OCI-LY1 (cell line): ENCODE data around the gene ZNF319.

Experiments
- H2AFZ ChIP-seq: fragments of 200-600 bp; sonication (generic), shearing (Covaris generic); 2 replicates; pipeline ENCODE4 v1.6.0; 2014; ENCODE audit warnings: antibody characterized with exemption, mild to moderate bottlenecking, low read length
- H3F3A ChIP-seq: fragments of 200-600 bp; sonication (generic), shearing (Covaris generic); 2 replicates; pipeline ENCODE4 v1.6.0; 2014; ENCODE audit warnings: mild to moderate bottlenecking, antibody characterized with exemption, low read length, moderate library complexity; ENCODE audit not compliant: insufficient read depth
- H3K27ac ChIP-seq: fragments of 200-600 bp; sonication (generic); 2 replicates; pipeline ENCODE4 v1.5.1; 2014; ENCODE audit warnings: low read length, mixed run types, mild to moderate bottlenecking, low read depth; ENCODE audit not compliant: poor library complexity, severe bottlenecking
- H3K27me3 ChIP-seq: fragments of 200-600 bp; sonication (generic); 2 replicates; pipeline ENCODE4 v1.6.0; 2014; ENCODE audit warnings: antibody characterized with exemption, mild to moderate bottlenecking, low read length, moderate library complexity; ENCODE audit not compliant: insufficient read depth
- H3K36me3 ChIP-seq: fragments of 200-600 bp; sonication (generic); 2 replicates; pipeline ENCODE4 v1.6.1; 2014; ENCODE audit warnings: mild to moderate bottlenecking, antibody characterized with exemption, low read length, moderate library complexity, mixed read lengths; ENCODE audit not compliant: insufficient read depth
- H3K4me1 ChIP-seq: fragments of 200-600 bp; sonication (generic); 2 replicates; pipeline ENCODE4 v1.5.1; 2014; ENCODE audit warnings: mild to moderate bottlenecking, low read length, moderate library complexity; ENCODE audit not compliant: insufficient read depth, severe bottlenecking
- H3K4me2 ChIP-seq: fragments of 200-600 bp; sonication (generic), shearing (Covaris generic); 2 replicates; pipeline ENCODE4 v1.6.1; 2014; ENCODE audit warnings: low read length
- H3K4me3 ChIP-seq: fragments of 200-600 bp; sonication (generic); 2 replicates; pipeline ENCODE4 v1.5.1; 2014; ENCODE audit warnings: low read length, low read depth, mild to moderate bottlenecking, mixed read lengths; ENCODE audit not compliant: poor library complexity, severe bottlenecking
- H3K79me2 ChIP-seq: fragments of 200-600 bp; shearing (Covaris generic); 2 replicates; pipeline ENCODE4 v1.6.1; 2016; ENCODE audit warnings: mixed run types, low read length, mixed read lengths; ENCODE audit not compliant: insufficient read depth
- H3K9ac ChIP-seq: fragments of 200-600 bp; sonication (generic), shearing (Covaris generic); 2 replicates; pipeline ENCODE4 v1.6.1; 2014; ENCODE audit warnings: mild to moderate bottlenecking, low read length, mixed read lengths
- H3K9me2 ChIP-seq: fragments of 200-600 bp; sonication (generic), shearing (Covaris generic); 2 replicates; pipeline ENCODE4 v1.6.1; 2014; ENCODE audit warnings: low read depth, mild to moderate bottlenecking, low read length, mixed read lengths
- H3K9me3 ChIP-seq: fragments of 200-600 bp; shearing (Covaris generic); 2 replicates; pipeline ENCODE4 v1.6.1; 2014; ENCODE audit warnings: low read length, mixed read lengths
- H4K20me1 ChIP-seq: fragments of 200-600 bp; sonication (generic), shearing (Covaris generic); 2 replicates; pipeline ENCODE4 v1.6.0; 2016; ENCODE audit warnings: mild to moderate bottlenecking, low read length; ENCODE audit not compliant: insufficient read depth
- CTCF ChIP-seq: fragments of 200-600 bp; sonication (generic), shearing (Covaris generic); IDR thresholded peaks from 2 replicates; pipeline ENCODE4 v1.5.1; 2017; ENCODE audit warnings: mild to moderate bottlenecking, antibody characterized with exemption, low read length, moderate library complexity, mixed read lengths
- EZH2 ChIP-seq: fragments of 200-600 bp; sonication (generic), shearing (Covaris generic); IDR thresholded peaks from 2 replicates; pipeline ENCODE4 v1.8.0; 2017; ENCODE audit warnings: borderline replicate concordance, mixed run types, mild to moderate bottlenecking, antibody characterized with exemption, low read length, moderate library complexity, mixed read lengths

Gene ZNF319

DNA sequence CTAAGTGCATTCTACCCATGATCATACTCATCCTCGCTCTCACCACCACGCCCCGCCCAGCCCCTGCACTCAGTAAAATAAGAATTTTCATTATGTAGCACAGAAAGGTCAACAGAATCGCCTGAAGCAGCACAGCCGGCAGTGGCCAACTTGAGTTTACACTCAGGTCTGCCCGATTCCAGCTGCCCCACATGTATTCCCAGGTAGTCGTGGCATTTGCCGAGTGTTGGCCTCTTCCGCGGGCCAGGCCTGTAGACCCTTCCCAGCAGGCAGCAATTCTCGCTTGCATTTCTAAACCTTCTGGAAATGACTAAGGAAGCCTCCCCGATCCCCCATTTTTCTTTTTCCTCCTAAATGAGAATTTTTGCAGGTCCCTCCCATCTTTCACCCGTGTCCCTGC lies 30.2 kb downstream of the ZNF319 start:
- H2AFZ ChIP-seq = no peak overlapping the region
- no peaks in the 10 kb centered on the region for H3K4me1 ChIP-seq
- no peaks in the 10 kb centered on the region for H3K27me3 ChIP-seq
- H3F3A ChIP-seq = no peaks in the 10 kb centered on the region
- no peaks in the 10 kb centered on the region for H4K20me1 ChIP-seq
- H3K36me3 ChIP-seq = no peaks in the 10 kb centered on the region
- TF ChIP-seq CTCF (no peak), EZH2 (no peak)
- no peaks in the 10 kb centered on the region for H3K9me2 ChIP-seq
- H3K4me2 ChIP-seq = no peak overlapping the region
- no peaks in the 10 kb centered on the region for H3K9me3 ChIP-seq
- H3K9ac ChIP-seq = no peak overlapping the region
- no peak overlapping the region for H3K4me3 ChIP-seq
- H3K27ac ChIP-seq = no peak overlapping the region
- H3K79me2 ChIP-seq = no peaks in the 10 kb centered on the region

GRCh38 chr16:57969451-57970123 lies 30.9 kb downstream of the ZNF319 start:
- H3F3A ChIP-seq = no peaks in the 10 kb centered on the region
- no peaks in the 10 kb centered on the region for H3K36me3 ChIP-seq
- no peaks in the 10 kb centered on the region for H4K20me1 ChIP-seq
- no peaks in the 10 kb centered on the region for H3K27me3 ChIP-seq
- no peaks in the 10 kb centered on the region for H3K9me2 ChIP-seq
- no peak overlapping the region for H3K4me3 ChIP-seq
- H2AFZ ChIP-seq = no peak overlapping the region
- no peak overlapping the region for H3K27ac ChIP-seq
- no peaks in the 10 kb centered on the region for H3K9me3 ChIP-seq
- no peak overlapping the region for H3K4me2 ChIP-seq
- H3K79me2 ChIP-seq = no peaks in the 10 kb centered on the region
- no peaks in the 10 kb centered on the region for H3K4me1 ChIP-seq
- no peak for TF ChIP-seq CTCF
- TF ChIP-seq EZH2 = no peak
- H3K9ac ChIP-seq = no peak overlapping the region

- H3K4me3 ChIP-seq = no peak overlapping the region
- no peaks in the 10 kb centered on the region for H3F3A ChIP-seq
- H2AFZ ChIP-seq = no peak overlapping the region
- H3K9me3 ChIP-seq = no peaks in the 10 kb centered on the region
- H3K9me2 ChIP-seq = no peaks in the 10 kb centered on the region
- no peaks in the 10 kb centered on the region for H3K4me1 ChIP-seq
- H3K27me3 ChIP-seq = no peaks in the 10 kb centered on the region
- no peaks in the 10 kb centered on the region for H3K36me3 ChIP-seq
- TF ChIP-seq CTCF = no peak
- TF ChIP-seq EZH2 = no peak
- H3K79me2 ChIP-seq = no peaks in the 10 kb centered on the region
- no peak overlapping the region for H3K27ac ChIP-seq
- no peak overlapping the region for H3K9ac ChIP-seq
- H3K4me2 ChIP-seq = no peak overlapping the region
- no peaks in the 10 kb centered on the region for H4K20me1 ChIP-seq
These were observed 32.6 kb downstream of the ZNF319 start for GRCh38 chr16:57967916-57968315.
